SW480 (cell line): ENCODE data around the gene FBXL13.
"Not testable (repeated sequence)": the region's sequence is repeated elsewhere in the genome, so short reads cannot be mapped to it uniquely, and the experiment has no call there.

Source experiments
- DNase-seq: peaks from one replicate; pipeline ENCODE4 v3.0.0-alpha.2; 2016; ENCODE audit warnings: low spot score

FBXL13 gene

DNA sequence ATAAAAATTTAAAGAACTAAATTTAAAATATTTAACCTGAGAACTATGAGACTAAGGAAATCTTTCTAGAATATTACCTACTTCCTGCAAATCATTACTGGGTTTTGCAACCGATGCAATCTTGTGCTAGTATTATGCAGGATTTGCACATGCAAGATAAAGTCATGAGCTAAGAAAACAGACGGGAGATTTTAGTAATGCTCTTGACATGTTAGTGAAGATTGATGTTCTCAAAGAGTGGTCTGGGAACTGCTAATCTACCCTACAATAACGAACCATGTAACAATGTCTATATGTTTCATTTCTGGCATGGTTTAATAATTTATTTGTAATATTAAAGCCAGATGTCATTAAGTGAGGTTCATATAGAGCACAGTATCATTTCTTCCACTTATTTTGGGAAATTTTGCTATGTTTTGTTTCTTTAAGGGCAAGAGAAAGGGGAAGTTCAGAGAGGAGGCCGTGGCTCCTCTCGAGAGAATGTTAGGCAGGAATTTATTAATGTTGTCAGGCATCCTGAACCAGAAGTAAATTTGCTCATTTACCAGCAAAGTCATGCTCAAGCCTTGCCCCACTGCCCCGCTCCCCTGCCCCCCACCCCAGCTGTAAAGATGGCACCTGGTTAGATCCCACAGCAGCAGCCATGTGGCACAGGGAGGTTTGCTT is 139.0 kb downstream of the FBXL13 start:
- DNase-seq = no peak

DNA sequence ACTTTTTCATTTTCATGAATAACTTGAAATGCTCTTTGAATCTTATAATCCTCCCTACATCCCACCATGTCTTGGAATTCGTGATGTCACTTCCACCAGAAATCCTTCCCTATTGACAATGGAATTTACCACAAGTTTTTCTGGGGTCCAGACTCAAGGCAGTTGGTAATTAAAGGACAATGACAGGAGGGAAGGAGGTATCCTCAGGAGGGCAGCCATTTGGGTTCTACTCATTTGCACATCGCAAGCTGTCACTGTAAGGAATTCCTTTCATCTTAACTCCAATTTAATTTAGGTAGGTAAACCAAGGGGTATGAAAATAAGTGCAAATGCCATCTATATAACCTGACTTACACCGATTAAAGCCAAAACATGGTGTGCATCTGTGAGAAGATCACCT is 139.9 kb downstream of the FBXL13 start:
- DNase-seq = no peak

DNA sequence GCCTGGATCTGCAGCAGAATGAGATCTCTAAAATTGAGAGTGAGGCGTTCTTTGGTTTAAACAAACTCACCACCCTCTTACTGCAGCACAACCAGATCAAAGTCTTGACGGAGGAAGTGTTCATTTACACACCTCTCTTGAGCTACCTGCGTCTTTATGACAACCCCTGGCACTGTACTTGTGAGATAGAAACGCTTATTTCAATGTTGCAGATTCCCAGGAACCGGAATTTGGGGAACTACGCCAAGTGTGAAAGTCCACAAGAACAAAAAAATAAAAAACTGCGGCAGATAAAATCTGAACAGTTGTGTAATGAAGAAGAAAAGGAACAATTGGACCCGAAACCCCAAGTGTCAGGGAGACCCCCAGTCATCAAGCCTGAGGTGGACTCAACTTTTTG is 140.4 kb downstream of the FBXL13 start:
- DNase-seq = no peak

DNA sequence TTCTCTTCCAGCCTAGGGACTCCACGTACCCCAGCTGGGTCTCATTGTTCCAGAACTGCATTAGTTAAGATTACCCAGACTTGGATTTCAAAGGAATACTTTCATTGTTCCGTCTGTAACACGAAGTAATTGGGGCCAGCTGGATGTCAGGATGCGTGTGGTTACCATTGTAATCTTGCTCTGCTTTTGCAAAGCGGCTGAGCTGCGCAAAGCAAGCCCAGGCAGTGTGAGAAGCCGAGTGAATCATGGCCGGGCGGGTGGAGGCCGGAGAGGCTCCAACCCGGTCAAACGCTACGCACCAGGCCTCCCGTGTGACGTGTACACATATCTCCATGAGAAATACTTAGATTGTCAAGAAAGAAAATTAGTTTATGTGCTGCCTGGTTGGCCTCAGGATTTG is 140.8 kb downstream of the FBXL13 start:
- DNase-seq = no peak

DNA sequence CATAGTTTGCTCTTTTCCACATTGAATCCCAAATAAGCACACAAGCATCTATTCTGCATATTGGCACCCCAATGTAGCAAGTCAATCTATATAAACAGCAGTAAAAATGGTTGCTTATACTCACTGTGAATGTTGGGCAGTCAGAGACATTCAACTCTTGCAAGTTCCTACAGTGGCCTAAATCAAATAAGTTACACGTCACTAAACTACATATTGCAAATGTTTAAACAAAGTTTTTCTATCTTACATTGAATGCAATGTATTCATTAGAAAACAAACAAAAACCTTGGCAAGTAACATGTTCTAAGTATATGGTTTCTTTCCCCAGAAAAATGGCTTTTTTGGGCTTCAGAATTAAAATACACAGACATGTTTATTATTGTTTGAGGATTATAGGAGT is 142.8 kb downstream of the FBXL13 start:
- no peak for DNase-seq

DNA sequence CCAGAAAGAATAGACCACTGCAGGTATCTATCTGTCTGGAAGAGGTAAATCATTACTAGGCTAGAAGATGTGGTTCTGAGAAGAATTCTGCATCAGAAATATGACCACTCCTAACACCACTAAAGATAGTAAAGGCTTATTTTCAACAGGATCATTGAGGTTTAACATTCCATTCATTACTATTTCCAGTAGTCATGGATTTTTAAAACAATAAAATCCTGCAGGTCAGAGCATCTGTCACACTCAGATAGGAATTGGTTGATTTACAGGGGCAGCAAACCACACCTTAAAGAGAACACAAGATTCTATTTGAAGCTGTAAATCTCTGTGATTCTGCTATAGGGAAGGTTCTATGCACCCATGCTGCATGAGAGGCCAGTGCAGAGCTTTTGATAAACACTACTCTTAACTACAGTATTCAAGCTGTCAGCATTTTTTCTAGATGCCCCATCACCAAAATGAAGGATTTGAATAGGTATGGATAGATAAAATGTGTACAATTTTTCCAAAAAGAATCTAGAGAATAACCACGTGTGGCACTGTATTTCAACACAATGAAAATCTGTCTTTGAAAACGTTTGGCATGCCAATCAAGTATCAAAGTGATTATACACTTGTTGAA is 147.2 kb downstream of the FBXL13 start:
- peak; percentile 17 for DNase-seq

DNA sequence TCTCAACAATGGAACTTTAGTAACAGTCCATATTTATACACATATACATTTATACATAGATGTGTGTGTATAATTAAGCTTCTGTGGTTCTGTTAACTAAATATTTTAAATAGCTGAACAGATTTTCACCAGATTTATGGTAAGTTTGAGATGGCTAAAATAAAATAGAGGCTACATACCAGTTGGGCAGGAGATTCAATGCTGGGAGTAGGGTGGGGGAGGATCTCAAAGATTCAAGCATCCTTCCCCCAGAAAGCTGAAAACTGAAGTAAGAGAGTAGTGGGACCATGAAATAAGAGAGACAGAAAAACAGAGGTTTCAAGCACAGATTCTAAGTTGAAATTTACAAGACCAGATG is 147.8 kb downstream of the FBXL13 start:
- DNase-seq = no peak

DNA sequence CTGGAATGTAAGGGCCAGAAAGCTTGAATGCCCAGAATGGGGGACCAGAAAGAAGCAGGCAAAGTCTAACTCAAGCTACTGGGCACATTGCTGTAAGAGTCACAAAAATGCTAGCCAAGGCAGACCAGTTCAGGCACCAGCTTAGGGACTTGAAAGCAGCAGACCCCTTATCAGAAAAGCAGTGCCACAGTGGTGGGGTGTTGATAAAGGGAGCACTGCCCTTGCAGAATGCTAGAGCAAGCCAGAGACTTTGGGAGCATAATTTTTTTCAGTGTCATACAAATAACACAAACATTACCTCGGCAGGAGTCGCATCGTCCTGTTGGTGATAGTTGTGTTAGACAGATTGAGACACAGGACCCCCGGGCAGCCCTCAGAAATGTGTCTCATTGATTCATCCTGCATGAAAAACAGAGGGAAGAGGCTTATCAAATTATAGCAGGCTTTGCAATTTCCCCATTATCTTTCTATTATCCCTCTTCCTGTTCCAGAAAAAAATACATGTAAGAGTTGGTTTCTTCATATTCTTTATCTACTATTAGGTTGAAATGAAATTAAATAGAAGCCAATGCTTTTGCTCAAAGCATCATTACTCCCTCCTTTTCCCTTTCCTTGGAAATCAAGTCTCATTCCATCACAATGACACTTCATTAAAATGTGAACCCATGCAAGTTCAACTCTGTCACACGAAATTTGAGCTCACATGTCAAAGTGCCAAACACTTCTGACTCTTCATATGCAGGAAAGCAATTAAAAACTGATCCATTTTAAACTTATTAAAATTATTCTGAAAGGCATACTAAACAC is 148.4 kb downstream of the FBXL13 start:
- no peak for DNase-seq

DNA sequence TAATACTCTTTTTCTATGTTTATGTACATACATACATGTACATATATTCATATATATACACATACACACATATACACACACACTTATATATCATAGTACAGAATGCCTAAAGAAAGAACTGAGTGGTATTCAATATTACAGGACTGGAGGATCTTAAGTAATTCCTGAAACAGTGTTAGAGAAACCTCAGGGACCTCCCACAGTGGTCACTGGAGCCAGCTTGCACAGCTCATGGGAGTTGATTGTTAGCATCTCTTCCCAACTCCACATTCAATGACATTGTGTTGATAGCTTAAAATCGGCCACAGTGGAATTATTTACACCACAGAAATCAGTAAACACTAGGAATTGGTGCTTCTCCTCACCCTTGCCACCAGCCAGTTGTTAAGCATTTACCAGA is 155.8 kb downstream of the FBXL13 start:
- no peak for DNase-seq

DNA sequence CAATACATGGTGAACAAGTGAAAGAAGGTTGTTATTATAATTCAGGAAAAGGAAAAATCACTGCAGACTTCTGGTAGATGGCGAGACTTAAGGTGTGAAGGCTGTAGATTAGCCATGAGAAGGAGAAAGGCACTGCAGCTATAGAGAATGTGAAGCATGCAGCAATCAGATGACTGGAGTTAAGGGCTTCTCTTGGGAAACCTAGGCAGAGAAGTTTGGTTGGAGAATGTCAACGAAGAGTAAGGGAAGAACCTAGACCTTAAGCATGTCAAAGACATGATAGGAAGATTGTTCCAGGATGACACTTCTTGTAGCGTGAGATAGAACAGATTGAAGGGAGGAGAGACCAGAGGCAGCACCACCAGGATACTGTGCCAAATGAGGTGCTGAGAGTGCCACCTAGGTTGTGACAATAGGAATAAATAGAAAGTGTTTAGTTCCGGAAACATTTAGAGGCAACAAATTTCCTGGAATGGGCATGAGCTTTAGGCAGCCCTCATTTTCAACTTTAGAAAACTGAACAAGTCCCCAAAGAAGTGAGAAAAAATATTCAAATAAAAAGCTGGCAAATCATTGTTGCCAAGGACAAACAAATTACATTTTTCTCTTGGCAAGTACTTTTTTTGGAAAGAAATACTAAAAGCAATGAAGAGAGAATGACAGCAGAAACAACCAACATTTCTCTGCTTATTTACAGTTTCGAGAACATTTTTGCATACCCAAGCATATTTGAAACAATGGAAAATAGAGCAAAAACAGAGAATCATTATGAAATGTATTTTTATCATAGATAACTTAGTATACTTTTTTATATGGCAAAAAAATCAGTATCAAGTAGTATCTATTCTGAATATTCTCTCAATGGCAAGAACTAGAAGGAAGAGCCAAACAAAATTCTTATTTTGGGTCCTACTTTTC is 156.9 kb downstream of the FBXL13 start:
- no peak for DNase-seq

DNA sequence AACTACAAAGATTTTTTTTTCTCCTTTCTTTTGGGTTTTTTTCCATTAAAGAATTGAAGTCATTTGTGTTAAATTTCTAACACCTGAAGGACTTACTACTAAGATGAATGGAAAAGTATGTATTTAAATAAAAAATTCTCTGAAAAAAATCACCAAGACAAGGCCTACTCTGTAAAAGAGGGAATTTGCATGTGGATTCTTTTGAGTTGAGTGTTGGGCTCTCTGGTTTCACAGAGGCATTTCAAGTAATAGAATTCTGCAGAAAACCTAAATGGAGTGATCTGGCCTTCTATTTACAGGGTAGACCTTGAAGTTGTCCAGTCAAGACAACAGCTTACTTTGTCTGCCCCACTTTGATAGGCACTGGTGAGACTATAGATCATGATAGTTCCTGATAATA is 157.7 kb downstream of the FBXL13 start:
- DNase-seq = no peak

DNA sequence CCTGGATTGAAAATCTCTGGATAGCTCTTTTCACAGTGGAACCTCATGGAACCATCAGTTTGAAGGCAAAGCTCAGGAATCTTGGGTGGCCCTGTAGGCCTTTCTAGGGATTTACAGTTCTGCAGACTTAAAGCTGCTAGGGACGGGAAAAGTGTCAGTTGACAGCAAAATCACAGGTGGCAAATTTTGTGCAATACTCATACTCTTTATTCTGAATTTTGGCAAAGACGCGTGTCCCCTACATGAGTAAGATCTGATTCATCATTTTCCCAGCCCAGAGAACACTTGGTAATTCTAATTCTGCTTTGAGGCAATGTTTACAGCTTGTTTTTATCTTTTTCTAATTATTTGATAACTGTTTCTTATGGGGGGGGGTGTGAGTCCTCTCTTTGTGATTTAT is 158.2 kb downstream of the FBXL13 start:
- no peak for DNase-seq

DNA sequence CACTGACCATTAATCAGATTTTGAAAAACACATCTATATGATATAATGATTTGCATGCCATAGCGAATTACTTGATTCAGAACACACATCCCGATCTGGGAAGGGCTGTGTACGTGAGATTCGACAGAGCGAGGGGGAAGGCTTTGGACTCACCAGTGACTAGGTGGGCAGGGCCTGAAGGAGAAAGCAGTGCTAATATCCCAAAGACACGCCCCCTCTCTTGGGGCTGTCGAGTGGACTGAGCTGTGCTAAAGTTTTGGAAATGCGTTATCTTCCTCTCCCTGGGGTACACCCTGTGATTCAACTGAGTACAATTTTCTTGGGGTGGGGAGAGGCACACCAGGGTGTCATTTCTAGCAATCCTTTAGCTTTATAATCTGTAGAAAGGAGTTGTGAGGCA is 160.0 kb downstream of the FBXL13 start:
- DNase-seq = no peak

DNA sequence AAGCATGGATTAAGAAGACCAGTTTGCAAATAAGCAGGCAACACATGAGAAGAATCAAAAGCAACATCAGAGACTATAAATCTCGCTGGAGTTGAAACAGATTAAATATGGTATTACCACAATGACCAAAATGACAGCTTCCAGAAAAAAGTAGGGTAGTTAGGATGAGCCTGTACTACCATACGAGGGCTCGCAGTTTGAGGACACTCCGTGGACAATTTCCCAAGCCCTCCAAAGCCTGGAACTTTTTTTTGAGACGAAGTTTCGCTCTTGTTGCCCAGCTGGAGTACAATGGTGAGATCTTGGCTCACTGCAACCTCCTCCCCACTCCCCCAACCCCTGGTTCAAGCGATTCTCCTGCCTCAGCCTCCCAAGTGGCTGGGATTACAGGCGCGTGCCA is 160.8 kb downstream of the FBXL13 start:
- DNase-seq = no peak

DNA sequence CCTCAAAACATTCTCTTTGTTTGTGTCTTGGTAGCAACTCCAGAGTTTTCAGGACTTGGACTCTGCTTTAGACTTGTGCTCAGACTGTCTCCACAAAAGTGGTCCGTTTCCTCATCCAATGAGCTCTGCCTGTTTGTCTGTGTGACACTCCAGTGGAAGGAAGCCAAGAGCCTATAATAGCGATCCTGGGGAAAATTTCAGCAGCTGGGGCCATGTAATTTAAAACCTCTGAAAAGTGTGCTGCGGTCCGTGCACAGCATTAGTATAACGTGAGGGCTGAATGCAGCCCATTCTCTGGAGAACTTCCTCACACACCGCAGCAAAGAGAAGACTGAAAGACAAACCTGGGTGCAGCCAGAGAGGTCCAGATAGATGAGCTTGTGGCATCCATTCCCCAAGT is 161.9 kb downstream of the FBXL13 start, which contains the start of gene LRRC17:
TSS of gene LRRC17 (plus strand) at position 259 of the 400 bp plus-strand sequence. CDS start 20,914 bp downstream, outside the sequence.
- no peak for DNase-seq

DNA sequence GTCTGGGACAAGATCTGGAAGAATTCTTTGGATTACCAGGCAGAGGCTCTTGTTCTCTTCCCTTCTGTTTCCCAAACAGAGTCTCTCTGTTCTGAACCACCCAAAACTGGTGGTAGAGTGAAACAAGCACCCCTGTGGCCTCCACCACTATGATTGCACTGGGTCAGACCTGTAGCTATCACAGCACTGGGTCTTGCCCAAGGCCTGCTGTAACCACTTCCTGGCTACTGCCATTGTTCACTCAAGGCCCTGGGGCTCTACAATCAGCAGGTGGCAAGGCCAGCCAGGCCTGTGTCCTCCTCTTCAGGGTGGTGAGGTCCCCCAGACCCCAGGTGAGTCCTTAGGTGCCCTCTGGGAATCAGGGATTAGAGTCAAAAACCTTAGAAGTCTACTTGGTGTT is 165.9 kb downstream of the FBXL13 start:
- no peak for DNase-seq

DNA sequence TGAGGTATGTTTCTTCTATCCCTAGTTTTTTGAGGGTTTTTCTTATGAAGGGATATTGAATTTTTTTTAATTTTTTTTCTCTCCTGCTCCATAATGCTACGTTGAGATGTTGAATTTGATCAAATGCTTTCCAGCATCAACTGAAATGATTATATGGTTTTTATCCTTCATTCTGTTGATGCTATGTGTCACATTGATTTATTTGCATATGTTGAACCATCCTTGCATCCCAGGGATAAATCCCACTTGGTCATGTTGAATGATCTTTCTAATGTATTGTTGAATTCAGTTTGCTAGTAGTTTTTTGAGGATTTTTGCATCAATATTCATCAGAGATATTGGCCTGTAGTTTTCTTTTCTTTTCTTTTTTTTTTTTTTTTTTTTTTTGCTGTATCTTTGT is 171.0 kb downstream of the FBXL13 start:
- not testable (repeated sequence) for DNase-seq

DNA sequence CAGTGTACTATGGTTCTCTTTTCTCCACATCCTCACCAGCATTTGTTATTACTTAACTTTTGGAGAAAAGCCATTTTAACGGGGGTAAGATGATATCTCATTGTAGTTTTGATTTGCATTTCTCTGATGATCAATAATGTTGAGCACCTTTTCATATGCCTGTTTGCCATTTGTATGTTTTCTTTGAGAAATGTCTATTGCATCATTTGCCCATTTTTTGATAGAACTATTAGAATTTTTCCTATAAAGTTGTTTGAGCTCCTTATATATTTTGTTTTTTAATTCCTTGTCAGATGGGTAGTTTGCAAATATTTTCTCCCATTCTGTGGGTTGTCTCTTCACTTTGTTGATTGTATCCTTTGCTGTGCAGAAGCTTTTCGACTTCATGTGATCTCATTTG is 172.5 kb downstream of the FBXL13 start:
- not testable (repeated sequence) for DNase-seq

DNA sequence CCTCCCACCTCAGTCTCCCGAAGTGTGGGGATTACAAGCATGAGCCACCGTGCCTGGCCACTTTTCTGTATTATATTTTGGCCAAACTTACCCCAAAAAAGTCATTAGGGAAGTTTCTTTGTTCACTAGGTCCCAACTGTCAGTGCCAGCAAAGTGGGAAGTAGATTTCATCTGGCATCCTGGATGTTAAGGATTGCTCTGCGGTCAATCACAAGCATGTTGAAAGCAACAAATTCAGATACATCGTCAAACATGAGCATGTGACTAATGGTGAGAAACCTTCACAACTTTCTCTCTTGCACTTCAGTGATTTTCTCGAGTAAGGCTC is 176.1 kb downstream of the FBXL13 start:
- DNase-seq = no peak

DNA sequence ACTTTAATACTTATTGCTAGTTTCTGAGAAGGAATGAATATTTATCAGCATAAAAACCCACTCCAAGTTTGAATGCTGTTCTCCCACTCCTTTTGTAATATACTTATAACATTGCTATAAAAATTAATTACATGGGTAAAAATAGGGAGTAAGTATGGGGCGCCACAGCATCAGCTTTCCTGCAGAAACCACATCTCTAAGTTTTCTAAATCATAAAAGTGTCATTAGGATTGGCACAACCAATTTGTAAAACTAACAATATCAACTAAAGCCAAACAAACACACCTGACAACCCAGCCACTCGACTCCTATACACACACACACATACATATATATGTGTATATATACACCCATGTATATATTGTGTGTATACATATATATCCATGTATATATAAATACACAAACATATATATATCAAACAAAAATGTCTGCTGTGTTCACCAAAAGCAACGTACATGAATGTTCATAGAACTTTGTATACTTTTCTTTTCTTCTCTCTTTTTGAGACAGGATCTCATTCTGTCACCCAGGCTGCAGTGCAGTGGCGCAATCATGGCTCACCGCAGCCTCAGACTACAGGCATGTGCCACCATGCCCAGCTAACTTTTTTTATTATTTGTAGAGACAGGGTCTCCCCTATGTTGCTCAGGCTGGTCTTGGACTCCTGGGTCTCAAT is 176.6 kb downstream of the FBXL13 start:
- no peak for DNase-seq

DNA sequence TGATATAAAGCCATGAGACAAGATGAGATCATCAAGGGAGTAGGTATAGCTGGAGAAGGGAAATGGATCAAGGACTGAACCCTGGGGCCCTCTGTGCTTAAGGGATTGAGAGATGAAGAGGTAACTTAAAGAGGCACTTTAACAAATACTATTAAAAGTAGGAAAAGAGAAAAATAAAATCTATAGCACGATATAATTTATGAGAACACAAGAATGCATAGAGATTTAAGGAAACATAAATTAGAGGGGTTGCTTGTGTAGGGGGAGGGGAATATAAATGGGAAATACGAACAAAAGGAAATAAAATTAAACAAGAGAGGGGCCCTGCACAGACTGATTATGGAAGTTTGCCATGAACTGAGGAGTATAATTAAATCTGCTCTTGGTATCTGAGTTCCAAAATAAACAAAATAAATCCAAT is 177.4 kb downstream of the FBXL13 start:
- no peak for DNase-seq

DNA sequence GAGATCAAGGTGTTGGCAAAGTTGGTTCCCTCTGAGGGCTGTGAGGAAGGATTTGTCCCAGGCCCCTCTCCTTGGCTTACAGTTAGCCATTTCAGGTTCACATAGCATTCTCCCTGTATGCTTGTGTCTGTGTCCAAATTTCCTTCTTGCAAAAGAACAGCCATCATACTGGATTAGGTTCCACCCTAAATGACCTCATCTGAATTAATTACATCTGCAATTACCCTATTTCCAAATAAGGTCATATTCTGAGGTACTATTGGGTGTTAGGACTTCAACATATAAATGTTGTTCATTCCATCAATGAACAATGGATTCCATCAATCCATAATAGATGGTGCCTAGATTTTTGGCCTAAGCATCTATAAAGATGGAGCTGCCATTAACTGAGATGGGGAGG is 178.0 kb downstream of the FBXL13 start:
- no peak for DNase-seq
